H9 (cell line): ENCODE data around the gene ABLIM1. TPM values are rescaled to one million over a fixed set of nuclear protein-coding genes. Genes with fewer than 3 reads are reported as not detected.
A peak's percentile ranks its signal among the peaks of the same experiment; 100 is the strongest.

Source experiments
- DNase-seq: peaks from one replicate; pipeline ENCODE4 v3.0.0-alpha.2; 2017
- H2AFZ ChIP-seq: one replicate; pipeline ENCODE4 v1.6.1; 2013; ENCODE audit warnings: mild to moderate bottlenecking, low read length, control low read depth, moderate library complexity
- H2AK5ac ChIP-seq: 2 replicates; pipeline ENCODE4 v1.6.1; 2013; ENCODE audit warnings: low read length, control low read depth, mixed read lengths; ENCODE audit not compliant: insufficient read length
- H2BK120ac ChIP-seq: one replicate; pipeline ENCODE4 v1.6.1; 2013; ENCODE audit warnings: low read depth, mild to moderate bottlenecking, low read length, control low read depth, inconsistent platforms; ENCODE audit not compliant: poor library complexity, severe bottlenecking
- H2BK12ac ChIP-seq: 2 replicates; pipeline ENCODE4 v1.6.1; 2013; ENCODE audit warnings: low read length, control low read depth, mixed read lengths, low read depth; ENCODE audit not compliant: insufficient read length
- H2BK15ac ChIP-seq: 2 replicates; pipeline ENCODE4 v1.6.1; 2013; ENCODE audit warnings: low read depth, low read length, control low read depth
- H2BK20ac ChIP-seq: one replicate; pipeline ENCODE4 v1.6.1; 2013; ENCODE audit warnings: low read depth, mild to moderate bottlenecking, low read length, control low read depth, inconsistent platforms; ENCODE audit not compliant: poor library complexity, severe bottlenecking
- H2BK5ac ChIP-seq: 2 replicates; pipeline ENCODE4 v1.6.1; 2013; ENCODE audit warnings: low read length, control low read depth, mixed read lengths; ENCODE audit not compliant: insufficient read length
- H3K14ac ChIP-seq: 2 replicates; pipeline ENCODE4 v1.6.1; 2013; ENCODE audit warnings: low read length, control low read depth; ENCODE audit not compliant: insufficient read depth
- H3K18ac ChIP-seq: 2 replicates; pipeline ENCODE4 v1.6.1; 2013; ENCODE audit warnings: low read depth, mild to moderate bottlenecking, mixed read lengths, low read length, control low read depth; ENCODE audit not compliant: insufficient read length
- H3K23ac ChIP-seq: 2 replicates; pipeline ENCODE4 v1.6.1; 2013; ENCODE audit warnings: low read length, control low read depth, mixed read lengths, low read depth; ENCODE audit not compliant: insufficient read length
- H3K23me2 ChIP-seq: 2 replicates; pipeline ENCODE4 v1.6.1; 2013; ENCODE audit warnings: low read depth, mild to moderate bottlenecking, mixed read lengths, low read length, control low read depth; ENCODE audit not compliant: insufficient read length, poor library complexity, severe bottlenecking
- H3K27ac ChIP-seq: 2 replicates; pipeline ENCODE4 v1.5.1; 2013; ENCODE audit warnings: low read length, control low read depth, mixed read lengths, low read depth; ENCODE audit not compliant: insufficient read length
- H3K27me3 ChIP-seq: 2 replicates; pipeline ENCODE4 v1.6.1; 2013; ENCODE audit warnings: low read length, control low read depth, inconsistent platforms; ENCODE audit not compliant: insufficient read depth
- H3K4ac ChIP-seq: 2 replicates; pipeline ENCODE4 v1.6.1; 2013; ENCODE audit warnings: low read depth, mild to moderate bottlenecking, control low read depth, inconsistent platforms, low read length, moderate library complexity
- H3K4me1 ChIP-seq: 2 replicates; pipeline ENCODE4 v1.6.1; 2013; ENCODE audit warnings: low read length, control low read depth, inconsistent platforms; ENCODE audit not compliant: insufficient read depth
- H3K4me2 ChIP-seq: 2 replicates; pipeline ENCODE4 v1.6.1; 2013; ENCODE audit warnings: low read length, control low read depth, mixed read lengths; ENCODE audit not compliant: insufficient read length, insufficient read depth
- H3K56ac ChIP-seq: 2 replicates; pipeline ENCODE4 v1.6.1; 2013; ENCODE audit warnings: low read depth, mild to moderate bottlenecking, mixed read lengths, low read length, control low read depth; ENCODE audit not compliant: insufficient read length
- H3K79me1 ChIP-seq: 2 replicates; pipeline ENCODE4 v1.6.1; 2013; ENCODE audit warnings: low read depth, mild to moderate bottlenecking, moderate library complexity, low read length, control low read depth, inconsistent platforms; ENCODE audit not compliant: insufficient read depth, poor library complexity, severe bottlenecking
- H3K79me2 ChIP-seq: 2 replicates; pipeline ENCODE4 v1.6.1; 2013; ENCODE audit warnings: low read length, control low read depth, inconsistent platforms; ENCODE audit not compliant: insufficient read depth
- H3K9ac ChIP-seq: 2 replicates; pipeline ENCODE4 v1.6.1; 2013; ENCODE audit warnings: low read length, control low read depth, mixed read lengths; ENCODE audit not compliant: insufficient read length; ENCODE audit errors: extremely low read depth
- H3K9me3 ChIP-seq: one replicate; pipeline ENCODE4 v1.6.1; 2013; ENCODE audit warnings: low read depth, low read length, inconsistent platforms; ENCODE audit not compliant: control insufficient read depth
- H3T11ph ChIP-seq: one replicate; pipeline ENCODE4 v1.6.1; 2013; ENCODE audit warnings: mild to moderate bottlenecking, low read length, control low read depth, inconsistent platforms
- H4K20me1 ChIP-seq: one replicate; pipeline ENCODE4 v1.6.1; 2013; ENCODE audit not compliant: control insufficient read depth, insufficient read length, insufficient read depth
- H4K5ac ChIP-seq: 2 replicates; pipeline ENCODE4 v1.6.1; 2013; ENCODE audit warnings: low read depth, mild to moderate bottlenecking, mixed read lengths, low read length, control low read depth; ENCODE audit not compliant: insufficient read length
- H4K8ac ChIP-seq: replicated peaks from 2 replicates; pipeline ENCODE4 v1.6.1; 2013; ENCODE audit warnings: low read length, control low read depth, mixed read lengths, low read depth; ENCODE audit not compliant: insufficient read length
- H4K91ac ChIP-seq: 2 replicates; pipeline ENCODE4 v1.6.1; 2013; ENCODE audit warnings: low read depth, mild to moderate bottlenecking, moderate library complexity, mixed read lengths, low read length, control low read depth; ENCODE audit not compliant: insufficient read length
- H3K27ac Mint-ChIP-seq, 3 experiments: 2 replicates in 2 of 3; 3 replicates in 1 of 3; pipeline ENCODE4 v1.8.0; 2020 to 2021; ENCODE audit warnings: mixed read lengths in 3 of 3, mild to moderate bottlenecking in 1 of 3, moderate library complexity in 1 of 3
- H3K27me3 Mint-ChIP-seq: 2 replicates; pipeline ENCODE4 v1.8.0; 2021; ENCODE audit warnings: low read depth, mild to moderate bottlenecking, moderate library complexity, mixed read lengths
- H3K36me3 Mint-ChIP-seq, 3 experiments: 2 replicates in 2 of 3; 3 replicates in 1 of 3; pipeline ENCODE4 v1.8.0; 2020 to 2021; ENCODE audit warnings: low read depth in 3 of 3, mixed read lengths in 3 of 3; ENCODE audit not compliant: insufficient read depth in 1 of 3
- H3K4me1 Mint-ChIP-seq, 2 experiments: 2 replicates each; pipeline ENCODE4 v1.8.0; 2020; ENCODE audit warnings: mixed read lengths in 2 of 2
- H3K4me3 Mint-ChIP-seq, 2 experiments: 2 replicates in 1 of 2; 3 replicates in 1 of 2; pipeline ENCODE4 v1.8.0; 2020 to 2021; ENCODE audit warnings: mild to moderate bottlenecking in 2 of 2, mixed read lengths in 2 of 2, moderate library complexity in 1 of 2
- H3K9me3 Mint-ChIP-seq, 2 experiments: 2 replicates in 1 of 2; 3 replicates in 1 of 2; pipeline ENCODE4 v1.8.0; 2020; ENCODE audit warnings: mild to moderate bottlenecking in 2 of 2, mixed read lengths in 2 of 2, moderate library complexity in 1 of 2
- CTCF ChIP-seq: fragments of 200-600 bp; sonication (generic); conservative IDR thresholded peaks from 3 replicates; pipeline ENCODE4 v1.8.0; 2021; ENCODE audit warnings: antibody characterized with exemption, mild to moderate bottlenecking
- WGBS: extraction: QIAGEN DNeasy Blood & Tissue Kit; methylation state at CpG from one replicate; pipeline ENCODE4 v1.1.7; 2013; ENCODE audit warnings: missing lambda C conversion rate, low lambda C conversion rate, mixed read lengths; ENCODE audit not compliant: insufficient read length; ENCODE audit errors: extremely low coverage; 5-methylcytosine and 5-hydroxymethylcytosine counted together
- total RNA-seq: library from RNA; stranded (reverse); gene quantifications from 2 replicates; pipeline ENCODE4 v1.2.1, GENCODE V29; 2021

The ABLIM1 gene
- total RNA-seq, 1 experiment from 2014 or later = 32.1 TPM

GRCh38 chr10:114648368-114648767, 9.7 kb downstream of the ABLIM1 start:
- Histone ChIP-seq H4K8ac (no peak overlapping the region), H3K79me1 (no peaks in the 10 kb centered on the region), H3K23ac (no peak overlapping the region), H3K9me3 (no peaks in the 10 kb centered on the region), H3K4me1 (no peaks in the 10 kb centered on the region), H3K56ac (no peak overlapping the region), H3K27me3 (no peaks in the 10 kb centered on the region), H3K18ac (no peak overlapping the region), H3K9ac (no peak overlapping the region), H4K20me1 (no peaks in the 10 kb centered on the region), H2AFZ (no peak overlapping the region), H3K79me2 (no peaks in the 10 kb centered on the region), H3T11ph (no peak overlapping the region), H2BK12ac (no peak overlapping the region), H2BK20ac (no peak overlapping the region), H3K4me2 (no peak overlapping the region), H3K27ac (no peak overlapping the region), H3K23me2 (no peaks in the 10 kb centered on the region), H3K14ac (no peak overlapping the region), H4K91ac (no peak overlapping the region), H2AK5ac (no peak overlapping the region), H3K4ac (no peak overlapping the region), H2BK5ac (no peak overlapping the region), H2BK15ac (no peak overlapping the region), H4K5ac (no peak overlapping the region), H2BK120ac (no peak overlapping the region)
- no peak for DNase-seq
- Mint-ChIP-seq H3K4me1 (no peaks in the 10 kb centered on the region), H3K36me3 (no peaks in the 10 kb centered on the region), H3K9me3 (no peaks in the 10 kb centered on the region), H3K4me3 (no peak overlapping the region), H3K27me3 (no peaks in the 10 kb centered on the region), H3K27ac (peak overlapping the region in 1 of 3 experiments; percentile 28; a peak in 2 of 7 replicates)
- no peak for TF ChIP-seq CTCF
- WGBS = no CpG with 5 or more reads among the region's 8 CpGs
